Sigmoid colon (tissue), 7 donors: ENCODE data around the gene PLCB1. TPM values are rescaled to one million over a fixed set of nuclear protein-coding genes. Genes with fewer than 3 reads are reported as not detected.

Experiments
- DNase-seq: peaks from one replicate; pipeline ENCODE4 v3.0.0-alpha.2; 2019
- H3K27ac ChIP-seq, 4 donors: fragments of 200-600 bp; sonication (generic); one replicate each; pipeline ENCODE4 v1.5.1; 2016 to 2019; ENCODE audit warnings: mild to moderate bottlenecking in 1 of 4
- H3K27me3 ChIP-seq, 3 donors: fragments of 200-600 bp; sonication (generic); one replicate each; pipeline ENCODE4 v1.5.1; 2019; ENCODE audit warnings: mild to moderate bottlenecking in 1 of 3
- H3K36me3 ChIP-seq, 4 donors: fragments of 200-600 bp; sonication (generic); one replicate each; pipeline ENCODE4 v1.5.1; 2016 to 2019
- H3K4me1 ChIP-seq, 4 donors: fragments of 200-600 bp; sonication (generic); one replicate each; pipeline ENCODE4 v1.5.1; 2017 to 2019
- H3K4me3 ChIP-seq, 4 donors: fragments of 200-600 bp; sonication (generic); one replicate each; pipeline ENCODE4 v1.5.1; 2017 to 2019; ENCODE audit warnings: mild to moderate bottlenecking in 2 of 4, moderate library complexity in 1 of 4
- H3K9me3 ChIP-seq, 4 donors: fragments of 200-600 bp in 3 of 4; sonication (generic) in 3 of 4; one replicate each; pipeline versions ENCODE4 v1.5.1 to v1.6.1; 2013 to 2019
- CTCF ChIP-seq, 4 experiments: fragments of 450-650 bp in 3 of 4; fragments of 200-600 bp in 1 of 4; IDR thresholded peaks; one replicate each; pipeline ENCODE4 v1.5.1; 2016 to 2019; ENCODE audit warnings: antibody characterized with exemption in 4 of 4, mild to moderate bottlenecking in 3 of 4, moderate library complexity in 2 of 4
- EP300 ChIP-seq, 4 donors: sonication (generic); formaldehyde crosslinking; IDR thresholded peaks; one replicate each; pipeline ENCODE4 v1.6.1; 2017; ENCODE audit warnings: antibody characterized with exemption in 4 of 4
- POLR2A ChIP-seq, 2 donors: fragments of 450-650 bp; IDR thresholded peaks; one replicate each; pipeline ENCODE4 v1.6.1; 2016; ENCODE audit warnings: antibody characterized with exemption in 2 of 2, mild to moderate bottlenecking in 2 of 2, moderate library complexity in 2 of 2
- POLR2AphosphoS5 ChIP-seq, 4 donors: sonication (generic); formaldehyde crosslinking; IDR thresholded peaks; one replicate each; pipeline ENCODE4 v1.6.1; 2017; ENCODE audit warnings: antibody characterized with exemption in 4 of 4
- WGBS, 2 donors: extraction: QIAGEN DNeasy Blood & Tissue Kit; methylation state at CpG; one replicate each; pipeline ENCODE4 v1.1.7; 2013; 5-methylcytosine and 5-hydroxymethylcytosine counted together
- intact Hi-C: fragments of 100-400 bp; cut with DNase I; formaldehyde crosslinking; loops from one replicate; pipeline ENCODE4 v1.15.1; 2023
- polyA plus RNA-seq, 3 donors: library from polyadenylated mRNA; stranded (reverse); fragments of 200-250 nt; gene quantifications; one replicate each; pipeline ENCODE4 v1.2.3, GENCODE V29; 2013
- total RNA-seq, 4 donors: library from RNA; depleted of rRNA; stranded (reverse); fragments of >200 nt; gene quantifications; one replicate each; pipeline ENCODE4 v1.1.0, GENCODE V29; 2016
- donor health status: healthy with polysubstance abuse.
- donor health status: Bipolar disorder and iron deficiency.
- donor health status: healthy.

Gene PLCB1
- total and polyA plus RNA-seq, 7 donors: 0.92 to 117 (median 86.7) TPM

- TF ChIP-seq EP300 (IDR thresholded peaks at IDR 0.05) (no peak), CTCF (IDR thresholded peaks at IDR 0.05) (no peak), POLR2A (IDR thresholded peaks at IDR 0.05) (no peak), POLR2AphosphoS5 (IDR thresholded peaks at IDR 0.05) (no peak)
- peaks cover 0 to 11% (median 5%) of the 10 kb centered on the region in 4 donors for H3K4me1 ChIP-seq
These were observed 187.0 kb downstream of the PLCB1 start for GRCh38 chr20:8318965-8319625.

GRCh38 chr20:8320306-8320705, 188.2 kb downstream of the PLCB1 start:
- no peaks in the 10 kb centered on the region for H3K9me3 ChIP-seq
- DNase-seq: no peak
- no peak for TF ChIP-seq POLR2AphosphoS5 (IDR thresholded peaks at IDR 0.05)
- TF ChIP-seq EP300 (IDR thresholded peaks at IDR 0.05): no peak
- 55 to 78% methylated on average over 1 of the region's 1 CpG for WGBS, 2 donors
- peaks cover 0 to 10% (median 5%) of the 10 kb centered on the region in 4 donors for H3K4me1 ChIP-seq
- no peak overlapping the region for H3K27ac ChIP-seq
- intact Hi-C loops: no loop called here
- no peak overlapping the region for H3K4me3 ChIP-seq
- H3K27me3 ChIP-seq: no peaks in the 10 kb centered on the region
- H3K36me3 ChIP-seq: no peaks in the 10 kb centered on the region

More at GRCh38 chr20:8318965-8319625, 187.0 kb downstream of the PLCB1 start:
- Histone ChIP-seq H3K27ac (no peak overlapping the region), H3K4me3 (no peak overlapping the region), H3K9me3 (no peaks in the 10 kb centered on the region), H3K27me3 (no peaks in the 10 kb centered on the region), H3K36me3 (no peaks in the 10 kb centered on the region)
- no peak for DNase-seq
- intact Hi-C loops: no loop called here
- WGBS, 2 donors: 86% methylated on average over 3 of the region's 3 CpGs

GRCh38 chr20:8321001-8321400, 188.9 kb downstream of the PLCB1 start:
- Histone ChIP-seq H3K27ac (no peak overlapping the region), H3K9me3 (no peaks in the 10 kb centered on the region), H3K4me1 (peaks cover 0 to 10% (median 2%) of the 10 kb centered on the region in 4 donors), H3K27me3 (no peaks in the 10 kb centered on the region), H3K4me3 (no peak overlapping the region), H3K36me3 (no peaks in the 10 kb centered on the region)
- intact Hi-C loops: no loop called here
- no peak for DNase-seq
- 31 to 66% methylated on average over 4 of the region's 4 CpGs for WGBS, 2 donors
- no peak for TF ChIP-seq EP300 (IDR thresholded peaks at IDR 0.05)
- TF ChIP-seq POLR2AphosphoS5 (IDR thresholded peaks at IDR 0.05): no peak
- TF ChIP-seq CTCF (IDR thresholded peaks at IDR 0.05): no peak
- no peak for TF ChIP-seq POLR2A (IDR thresholded peaks at IDR 0.05)

GRCh38 chr20:8322662-8323217, 190.7 kb downstream of the PLCB1 start:
- TF ChIP-seq POLR2AphosphoS5 (IDR thresholded peaks at IDR 0.05) (no peak), EP300 (IDR thresholded peaks at IDR 0.05) (no peak), CTCF (IDR thresholded peaks at IDR 0.05) (no peak), POLR2A (IDR thresholded peaks at IDR 0.05) (no peak)
- 63 to 71% methylated on average over 5 of the region's 5 CpGs for WGBS, 2 donors
- H3K9me3 ChIP-seq: no peaks in the 10 kb centered on the region
- peaks cover 0 to 13% (median 0%) of the 10 kb centered on the region in 4 donors for H3K4me1 ChIP-seq
- no peak overlapping the region for H3K27ac ChIP-seq
- H3K4me3 ChIP-seq: no peak overlapping the region
- intact Hi-C loops: no loop called here
- H3K36me3 ChIP-seq: no peaks in the 10 kb centered on the region
- H3K27me3 ChIP-seq: no peaks in the 10 kb centered on the region
- no peak for DNase-seq

GRCh38 chr20:8326191-8326590, 194.1 kb downstream of the PLCB1 start:
- DNase-seq: no peak
- intact Hi-C loops: no loop called here
- Histone ChIP-seq H3K27me3 (no peaks in the 10 kb centered on the region), H3K9me3 (no peaks in the 10 kb centered on the region), H3K27ac (peak overlapping the region in 1 of 4 donors; percentile 30), H3K36me3 (no peaks in the 10 kb centered on the region), H3K4me1 (peaks cover 0 to 7% (median 0%) of the 10 kb centered on the region in 4 donors), H3K4me3 (no peak overlapping the region)
- WGBS, 2 donors: 50 to 67% methylated on average over 3 of the region's 3 CpGs
- TF ChIP-seq CTCF (IDR thresholded peaks at IDR 0.05): no peak
- no peak for TF ChIP-seq POLR2A (IDR thresholded peaks at IDR 0.05)
- no peak for TF ChIP-seq EP300 (IDR thresholded peaks at IDR 0.05)
